Stimulated activated CD8-positive, alpha-beta memory T cell treated with anti-CD3 and anti-CD28 coated beads, Interleukin-7, amount 100 ng/mL, for 24 hours (primary cell): ENCODE measurements around the gene RPLP1.

ENCODE experiments used
- DNase-seq: peaks from one replicate; pipeline ENCODE4 v3.0.0-alpha.2; 2020; ENCODE audit warnings: low read depth

The RPLP1 gene

GRCh38 chr15:69452692-69453521 is at the start of gene RPLP1:
RPLP1 (plus strand) TSS chr15:69452818; CDS start chr15:69452949, 131 bp downstream.
- DNase-seq: peak; percentile 86

DNA sequence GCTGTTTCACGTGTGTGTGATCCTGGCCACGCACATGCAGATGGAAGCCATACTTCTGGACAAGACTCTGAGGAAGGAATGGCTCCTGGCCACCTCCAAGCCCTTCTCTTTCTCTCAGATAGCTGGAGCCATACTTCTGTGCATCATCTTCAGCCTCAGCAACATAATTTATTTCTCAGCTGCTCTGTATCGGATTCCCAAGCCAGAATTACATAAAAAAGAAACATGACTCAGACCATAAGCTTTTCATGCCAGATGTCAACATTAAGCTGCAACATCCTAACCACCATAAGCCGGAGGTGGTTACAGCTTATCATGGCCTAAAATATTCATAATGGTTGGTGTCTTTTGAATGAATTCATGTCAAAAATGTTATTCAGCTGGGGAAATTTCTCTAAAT is 49.0 kb upstream of the RPLP1 start:
- DNase-seq: no peak

- no peak for DNase-seq
These were observed 47.5 kb upstream of the RPLP1 start for GRCh38 chr15:69405110-69405509.

- DNase-seq: no peak
These were observed 44.8 kb upstream of the RPLP1 start for GRCh38 chr15:69407719-69408400.

DNA sequence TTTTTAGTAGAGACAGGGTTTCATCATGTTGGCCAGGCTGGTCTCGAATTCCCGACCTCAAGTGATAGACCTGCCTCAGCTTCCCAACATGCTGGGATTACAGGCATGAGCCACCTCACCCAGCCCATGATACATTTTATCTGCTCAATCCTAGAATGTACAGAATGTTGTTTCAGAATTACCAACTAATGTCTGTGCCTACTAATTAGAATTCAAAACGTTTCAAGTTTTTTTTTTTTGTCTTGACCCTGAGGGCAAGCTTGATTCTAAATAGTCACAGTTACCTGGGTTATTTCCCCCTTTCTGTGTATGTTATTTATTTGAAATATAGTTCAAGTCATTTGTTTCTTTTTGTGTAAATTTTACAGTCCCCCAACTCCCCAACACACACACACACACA is 43.8 kb upstream of the RPLP1 start:
- DNase-seq: no peak

DNA sequence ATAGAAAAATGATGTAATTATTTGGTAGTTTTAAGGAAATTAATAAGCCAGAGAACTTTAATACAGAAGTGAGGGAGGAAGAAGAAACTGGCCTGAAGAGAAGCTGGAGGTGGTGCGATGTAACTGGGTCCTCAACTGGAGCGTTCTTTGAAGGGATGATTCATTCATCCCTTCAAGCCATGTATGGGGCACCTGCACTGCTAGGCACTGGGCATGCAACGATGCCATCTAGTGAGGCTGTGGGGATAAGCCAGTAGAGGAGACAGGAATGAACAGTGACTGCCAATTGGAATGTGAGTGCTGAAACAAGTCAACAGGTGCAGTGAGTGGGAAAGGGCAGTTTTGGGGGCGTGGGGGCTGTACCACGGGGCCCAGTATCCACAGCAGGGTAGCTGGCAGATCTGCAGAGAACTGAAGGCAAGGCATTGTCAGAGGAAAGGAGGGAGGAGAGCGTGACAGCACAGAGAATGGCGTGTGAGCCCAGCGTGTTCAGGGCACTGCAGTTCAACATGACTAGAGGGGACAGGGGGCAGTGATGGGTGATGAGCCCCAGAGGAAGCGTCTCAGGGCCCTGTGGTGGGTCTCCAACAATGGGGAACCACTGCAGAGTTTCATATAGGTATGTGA is 42.3 kb upstream of the RPLP1 start:
- no peak for DNase-seq

- no peak for DNase-seq
These were observed 40.3 kb upstream of the RPLP1 start for GRCh38 chr15:69412274-69412673.

GRCh38 chr15:69412701-69413100 is 39.9 kb upstream of the RPLP1 start:
- no peak for DNase-seq

DNA sequence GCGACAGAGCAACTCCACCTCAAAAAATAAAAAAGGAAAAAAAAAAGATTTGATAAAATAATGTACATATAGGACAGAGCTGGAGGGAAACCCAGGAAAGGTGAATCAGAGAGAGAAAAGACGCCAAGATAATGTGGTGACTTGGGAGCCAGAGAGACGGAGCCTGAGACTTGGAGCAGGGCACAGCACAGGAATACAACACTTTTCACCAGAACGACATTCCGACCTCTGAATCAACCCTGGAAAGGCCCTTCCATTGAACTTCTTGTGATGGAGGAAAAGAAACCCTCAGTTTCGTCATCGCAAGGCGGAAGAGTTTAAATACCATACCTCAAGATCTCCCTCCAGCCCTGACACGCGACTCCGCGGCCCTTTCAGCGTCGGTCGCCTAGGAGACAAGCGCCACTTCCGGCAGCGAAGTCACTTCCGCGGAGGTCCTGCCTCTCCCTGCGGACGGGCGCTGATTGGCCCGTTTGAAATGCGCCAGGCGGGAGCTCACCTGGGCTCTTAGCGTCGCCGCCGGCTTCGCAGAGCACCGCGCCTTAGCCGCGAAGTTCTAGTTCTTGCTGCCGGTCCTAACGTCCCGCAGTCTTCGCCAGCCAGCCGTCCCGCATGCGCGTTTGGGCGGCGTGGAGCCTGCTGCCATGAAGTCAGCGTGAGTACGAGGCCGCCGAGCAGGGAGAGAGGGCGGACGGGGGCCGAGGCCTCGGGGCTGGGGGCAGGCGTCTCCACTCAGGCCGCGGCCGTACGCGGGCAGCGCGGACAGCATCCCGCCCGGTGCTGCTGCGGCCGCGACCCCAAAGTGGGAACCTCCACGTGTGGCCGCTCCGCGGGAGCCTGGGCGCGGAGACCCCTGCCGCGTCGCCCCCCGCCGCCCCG is 38.6 kb upstream of the RPLP1 start, which contains the start of gene KIF23:
TSS of gene KIF23 (plus strand) at position 528 of the 879 bp plus-strand sequence. CDS start at position 645, 117 bp downstream.
- DNase-seq: peak; percentile 77

DNA sequence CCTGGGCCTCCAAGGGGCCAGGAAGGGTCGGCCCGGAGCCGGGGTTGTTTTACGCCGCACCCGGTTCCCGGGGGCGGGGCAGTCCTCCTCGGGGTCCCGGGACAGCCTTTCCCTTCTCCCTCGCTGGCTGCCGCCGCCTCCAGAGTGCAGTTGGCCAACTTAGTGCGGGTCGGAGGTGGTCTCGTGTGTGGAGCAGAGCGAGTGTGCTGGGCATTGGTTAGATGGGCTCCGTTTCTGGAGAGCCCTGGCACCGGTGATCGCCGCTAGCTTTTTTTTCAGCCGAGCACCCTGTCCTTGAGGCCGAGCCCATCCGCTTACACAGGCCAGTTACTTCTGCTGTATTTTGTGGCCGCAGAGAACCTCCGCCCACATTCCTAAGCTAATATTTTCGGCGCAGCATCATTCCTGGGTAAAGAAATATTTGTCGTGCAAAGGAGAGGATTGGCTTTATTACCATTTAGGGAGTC is 37.9 kb upstream of the RPLP1 start:
- DNase-seq: no peak

DNA sequence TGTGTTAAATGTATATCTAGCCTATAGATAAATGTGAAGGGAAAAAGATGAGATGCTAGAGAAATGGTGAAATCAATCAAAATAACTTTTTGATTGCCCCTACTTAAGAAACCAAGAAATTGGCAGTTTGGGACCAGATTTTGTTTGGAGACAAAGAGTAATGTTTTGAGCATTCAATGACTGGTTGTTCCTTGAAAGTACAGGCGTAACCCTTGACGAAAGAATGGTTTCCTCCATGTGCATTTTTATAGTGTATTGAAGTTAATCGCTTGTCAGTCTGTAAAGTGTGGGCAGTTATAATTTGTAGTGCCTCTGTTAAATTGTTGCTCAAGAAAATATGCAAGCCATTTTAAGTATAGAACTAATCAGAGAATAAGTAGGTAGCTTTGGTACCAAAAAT is 37.2 kb upstream of the RPLP1 start:
- DNase-seq: no peak

DNA sequence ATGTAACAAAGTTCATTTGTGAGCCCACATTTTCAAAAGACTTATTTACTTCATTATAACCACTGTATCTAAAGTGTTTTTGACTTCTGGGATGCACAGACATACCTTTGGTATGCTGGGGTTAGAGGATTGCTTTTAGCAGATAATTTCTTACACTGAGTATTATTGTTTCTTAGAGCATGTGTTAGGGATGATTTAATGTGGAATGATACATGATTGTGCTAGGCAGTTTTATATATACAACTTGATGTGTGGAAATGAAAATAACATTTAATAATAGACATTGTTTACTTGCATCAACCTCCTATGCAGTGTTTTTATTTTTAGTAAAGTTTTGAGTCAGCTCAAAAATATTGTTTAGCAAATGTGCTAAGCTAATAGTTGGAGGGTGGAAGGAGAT is 35.0 kb upstream of the RPLP1 start:
- DNase-seq: no peak

DNA sequence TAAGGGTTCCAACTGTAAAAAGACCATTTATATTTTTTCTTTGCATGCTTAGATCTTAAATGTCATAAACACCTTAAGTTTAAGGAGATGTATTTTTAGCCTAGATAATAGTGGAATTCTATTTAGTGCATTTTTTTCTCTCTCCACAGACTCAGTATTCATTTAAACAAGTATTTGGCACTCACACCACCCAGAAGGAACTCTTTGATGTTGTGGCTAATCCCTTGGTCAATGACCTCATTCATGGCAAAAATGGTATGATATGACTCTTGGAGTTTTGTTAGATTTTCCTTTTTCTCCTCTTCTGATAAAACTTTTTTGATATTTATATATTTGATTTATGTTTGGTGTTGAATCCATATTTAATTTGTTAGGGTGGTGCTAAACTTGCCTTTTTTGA is 31.1 kb upstream of the RPLP1 start:
- DNase-seq: no peak

DNA sequence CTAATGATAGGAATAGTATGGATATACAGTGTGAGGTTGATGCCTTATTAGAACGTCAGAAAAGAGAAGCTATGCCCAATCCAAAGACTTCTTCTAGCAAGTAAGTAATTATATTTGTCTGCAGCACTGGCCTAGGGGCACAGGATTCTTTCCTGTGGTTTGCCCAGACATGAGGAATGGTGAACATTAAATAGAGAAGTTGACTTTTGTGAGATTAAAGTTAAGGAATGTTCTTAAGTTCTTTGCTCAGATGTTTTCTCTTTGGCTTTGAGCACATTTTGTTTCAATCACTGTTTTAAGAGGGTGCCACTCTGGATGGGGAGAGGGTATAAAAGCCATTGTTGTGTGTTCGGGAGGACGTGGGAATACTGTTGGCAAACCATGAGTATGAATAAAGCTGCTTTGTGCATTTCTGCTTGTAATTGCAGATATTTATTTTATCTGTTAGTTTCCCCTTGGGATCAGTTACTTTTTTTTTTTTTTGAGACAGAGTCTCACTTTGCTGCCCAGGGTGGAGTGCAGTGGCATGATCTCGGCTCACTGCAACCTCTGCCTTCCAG is 30.2 kb upstream of the RPLP1 start:
- DNase-seq: no peak

DNA sequence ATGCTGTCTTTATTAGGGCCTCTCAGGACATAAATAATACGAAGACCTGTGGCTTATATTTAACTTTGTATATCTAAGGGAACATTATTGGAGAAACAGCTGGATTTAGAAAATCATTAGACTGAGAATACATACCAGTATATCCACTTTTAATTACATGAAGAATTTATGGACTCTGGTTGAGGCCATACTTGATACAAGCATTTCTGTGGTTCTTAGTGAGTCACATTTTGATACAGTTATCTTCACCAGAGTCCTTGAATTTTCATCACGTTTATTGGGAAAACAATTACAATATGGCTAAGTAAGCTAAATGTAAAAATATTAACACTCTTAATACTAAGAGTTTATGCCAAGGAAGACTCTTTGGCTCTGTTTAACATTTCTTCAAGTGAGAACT is 28.6 kb upstream of the RPLP1 start:
- DNase-seq: no peak

DNA sequence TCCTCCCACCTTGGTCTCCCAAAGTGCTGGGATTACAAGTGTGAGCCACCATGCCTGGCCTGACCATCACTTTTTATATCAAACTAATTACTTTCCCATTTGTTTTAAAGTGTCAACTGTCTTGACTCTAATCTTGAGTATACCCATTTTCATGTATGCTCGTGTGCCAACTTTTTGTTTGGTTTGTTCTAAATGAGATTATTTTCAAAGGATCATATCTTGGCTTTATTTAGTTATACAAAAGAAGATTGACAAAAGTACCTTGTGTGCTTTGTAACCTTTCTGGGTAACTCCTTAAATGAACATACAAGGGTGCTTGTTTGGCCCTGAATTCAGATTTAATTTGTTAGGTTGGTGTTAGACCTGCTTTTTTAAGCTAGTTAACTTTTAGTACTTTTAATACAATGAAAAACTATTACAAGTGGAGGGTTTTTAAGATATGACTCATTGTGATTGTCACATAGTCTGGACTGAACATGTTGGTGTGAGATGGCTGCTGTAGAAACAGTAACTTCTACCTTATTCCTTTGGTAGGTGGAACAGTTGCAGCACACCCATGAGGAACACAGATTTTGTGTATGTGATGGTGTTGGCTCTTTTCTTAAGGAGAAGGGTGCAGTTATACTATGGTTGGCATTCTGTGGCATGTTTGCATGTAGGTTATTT is 27.7 kb upstream of the RPLP1 start:
- DNase-seq: no peak

GRCh38 chr15:69433831-69434230 is 18.8 kb upstream of the RPLP1 start:
- no peak for DNase-seq

- no peak for DNase-seq
These were observed 18.4 kb upstream of the RPLP1 start for GRCh38 chr15:69434238-69434637.

DNA sequence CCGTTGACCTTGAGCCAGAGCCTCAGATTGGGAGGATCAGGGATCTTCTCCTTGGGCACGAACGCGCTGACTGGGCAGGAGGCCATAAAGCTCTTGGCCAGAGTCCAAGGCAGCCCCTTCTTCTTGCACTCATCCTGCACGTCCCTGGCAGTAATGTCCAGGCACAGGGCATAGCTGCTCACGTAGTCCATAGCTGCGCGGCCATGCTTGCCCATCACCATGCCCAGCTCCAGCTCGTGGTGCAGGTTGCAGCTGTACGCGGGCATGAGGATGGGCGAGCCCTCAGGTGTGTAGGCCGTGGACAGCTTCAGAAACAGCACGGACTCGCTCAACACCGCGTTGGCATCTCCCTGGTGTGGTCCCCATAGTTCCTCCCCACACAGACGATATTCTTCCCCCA is 17.9 kb upstream of the RPLP1 start:
- no peak for DNase-seq

GRCh38 chr15:69435985-69436384 is 16.6 kb upstream of the RPLP1 start:
- no peak for DNase-seq

GRCh38 chr15:69436951-69437350 is 15.7 kb upstream of the RPLP1 start:
- DNase-seq: no peak
